Measurements from ENCODE around the gene RAB6B. TPM values are rescaled to one million over a fixed set of nuclear protein-coding genes. Genes with fewer than 3 reads are reported as not detected.

Gene RAB6B
- total and polyA plus RNA-seq, 2 of the 8 experiments (the other 6 are each of a cell fraction or from before 2014, with no cell fraction given) = 7.9 to 15.6 TPM

- Histone ChIP-seq H2BK12ac (ENCODE audit: low read depth, low read length) (no peak overlapping the region), H2BK5ac (ENCODE audit: low read depth, low read length) (no peak overlapping the region), H3K56ac (replicated peaks; ENCODE audit: insufficient read length, low read depth, low read length) (no peak overlapping the region), H4K8ac (ENCODE audit: extremely low read depth, insufficient read depth, low read length) (0 out of 2 replicates have a peak overlapping the region, but pooled peaks have one; percentile 53), H3K79me1 (ENCODE audit: low read depth, low read length) (no peaks in the 10 kb centered on the region), H3K27me3 (replicated peaks in 1 of 4; ENCODE audit: control insufficient read depth in 3 of 4, extremely low read depth in 1 of 4, insufficient read depth in 3 of 4, low read length in 3 of 4) (no peaks in the 10 kb centered on the region), H2AFZ (ENCODE audit: low read length) (no peak overlapping the region), H3K9ac (replicated peaks in 1 of 4; ENCODE audit: extremely low read depth in 1 of 4, low read depth in 3 of 4, low read length in 3 of 4) (no peak overlapping the region), H4K20me1 (replicated peaks in 1 of 2; ENCODE audit: control insufficient read depth in 1 of 2, insufficient read depth in 2 of 2, low read length in 2 of 2) (no peaks in the 10 kb centered on the region), H2BK15ac (ENCODE audit: low read length) (no peak overlapping the region), H3K4me3 (ENCODE audit: extremely low read depth in 1 of 4, insufficient read depth in 2 of 4, low read depth in 3 of 4, low read length in 4 of 4) (no peak overlapping the region), H4K5ac (ENCODE audit: insufficient read length, low read depth, low read length) (no peak overlapping the region), H2BK20ac (ENCODE audit: low read length) (no peak overlapping the region), H2BK120ac (replicated peaks; ENCODE audit: low read depth, low read length) (no peak overlapping the region), H2AK5ac (ENCODE audit: low read depth, low read length) (no peak overlapping the region), H3K4me1 (replicated peaks in 1 of 4; ENCODE audit: control insufficient read depth in 3 of 4, insufficient read depth in 4 of 4, low read length in 3 of 4) (peaks cover 0 to 2% (median 0%) of the 10 kb centered on the region in 4 experiments; a peak in 4 of 7 replicates), H3K14ac (ENCODE audit: insufficient read length) (no peak overlapping the region), H4K91ac (replicated peaks; ENCODE audit: insufficient read length, low read length) (no peak overlapping the region), H3K79me2 (ENCODE audit: control insufficient read depth in 1 of 2, insufficient read depth in 2 of 2, low read length in 2 of 2) (no peaks in the 10 kb centered on the region), H3K9me3 (ENCODE audit: insufficient read depth in 2 of 2, low read depth in 1 of 2, low read length in 1 of 2) (no peaks in the 10 kb centered on the region), H3K18ac (ENCODE audit: extremely low read depth, low read length) (no peak overlapping the region), H3K23me2 (ENCODE audit: low read depth, low read length) (no peaks in the 10 kb centered on the region), H3K4ac (replicated peaks; ENCODE audit: insufficient read length, low read depth, low read length) (no peak overlapping the region), H3K27ac (ENCODE audit: low read depth, low read length) (no peak overlapping the region), H3K36me3 (ENCODE audit: control insufficient read depth in 2 of 4, insufficient read depth in 4 of 4, low read length in 3 of 4) (no peaks in the 10 kb centered on the region), H3K4me2 (ENCODE audit: insufficient read depth in 1 of 2, low read depth in 2 of 2, low read length in 2 of 2) (no peak overlapping the region), H3K23ac (ENCODE audit: insufficient read length) (no peak overlapping the region)
- WGBS, 2 experiments (ENCODE audit: extremely low coverage in 1 of 2, insufficient coverage in 1 of 2, insufficient read length in 1 of 2, insufficient replicate concordance in 2 of 2, low coverage in 1 of 2, low lambda C conversion rate in 2 of 2, missing lambda C conversion rate in 1 of 2) = 92% methylated on average over 10 of the region's 11 CpGs; no CpG with 5 or more reads in 1 of the 2 experiments
- DNase-seq (ENCODE audit: low read depth in 1 of 2, low spot score in 2 of 2) (no peak), FAIRE-seq (no peak)
- TF ChIP-seq GABPA (IDR thresholded peaks at IDR 0.05; ENCODE audit: borderline replicate concordance, insufficient read depth, low read length) = no peak
- no peak for TF ChIP-seq FOSL1 (IDR thresholded peaks at IDR 0.05; ENCODE audit: insufficient read depth, low read depth, low read length)
- no peak for TF ChIP-seq GTF2F1 (IDR thresholded peaks at IDR 0.05; ENCODE audit: borderline replicate concordance, low read depth, low read length)
- no peak for TF ChIP-seq KDM1A (IDR thresholded peaks at IDR 0.05; ENCODE audit: borderline replicate concordance, low read length)
- no peak for TF ChIP-seq HDAC2 (IDR thresholded peaks at IDR 0.05; ENCODE audit: borderline replicate concordance in 1 of 2, low read depth in 2 of 2, low read length in 2 of 2)
- no peak for TF ChIP-seq EZH2 (IDR thresholded peaks at IDR 0.05; ENCODE audit: low read depth, low read length, severe bottlenecking)
- no peak for TF ChIP-seq BCL11A (IDR thresholded peaks at IDR 0.05; ENCODE audit: low read depth in 2 of 2, low read length in 2 of 2)
- ChIA-PET CTCF (ENCODE audit: partially characterized antibody) (interaction anchor here (0.7 to 3.8 kb wide), 10 partner anchors 8 to 549 kb away, joined by 3 to 17 read pairs (median 3); no protein-coding TSS in a partner anchor), POLR2A (ENCODE audit: partially characterized antibody) (no interaction called here)
These were observed 31.8 kb downstream of the RAB6B start for GRCh38 chr3:133863911-133864310.

Measured in H1 (cell line).